ENCODE measurements around the gene GNPNAT1. TPM values are rescaled to one million over a fixed set of nuclear protein-coding genes. Genes with fewer than 3 reads are reported as not detected.

Gene GNPNAT1
- total and polyA plus RNA-seq, 2 of the 8 experiments (the other 6 are each of a cell fraction or from before 2014, with no cell fraction given), result 25.5 to 54.1 TPM

DNA sequence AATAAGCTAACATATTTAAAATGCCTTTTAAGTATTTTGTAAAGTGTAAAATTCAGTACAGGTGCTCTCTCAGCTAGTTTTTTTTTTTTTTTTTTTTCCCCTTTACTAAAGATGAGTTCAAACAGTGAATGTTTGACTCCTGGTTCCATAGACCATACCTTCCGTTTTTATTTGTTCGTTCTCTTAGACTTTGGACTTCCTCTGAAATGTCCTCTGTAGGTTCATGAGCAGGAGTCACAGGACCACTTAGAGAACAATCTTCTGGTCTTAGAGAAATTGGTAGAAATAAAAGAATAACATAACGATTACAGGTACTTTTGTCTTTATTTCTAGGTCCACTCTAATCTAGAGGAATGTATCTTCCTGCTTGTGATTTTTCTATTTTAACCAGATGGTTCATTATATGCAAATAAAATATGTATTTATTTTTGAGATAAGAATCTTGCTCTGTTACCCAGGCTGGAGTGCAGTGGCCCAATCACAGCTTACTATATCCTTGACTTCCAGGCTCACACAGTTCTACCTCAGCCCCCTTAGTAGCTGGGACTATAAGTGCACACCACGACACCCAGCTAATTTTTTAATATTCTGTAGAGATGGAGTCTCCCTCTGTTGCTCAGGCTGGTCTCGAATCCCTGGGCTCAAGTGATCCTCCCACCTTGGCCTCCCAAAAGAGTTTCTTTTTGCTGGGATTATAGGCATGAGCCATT, 35.6 kb downstream of the GNPNAT1 start:
- no peaks in the 10 kb centered on the region for H3K79me2 ChIP-seq (ENCODE audit: control insufficient read depth in 1 of 2, insufficient read depth in 2 of 2, low read length in 2 of 2)
- H2BK12ac ChIP-seq (ENCODE audit: low read depth, low read length), result no peak overlapping the region
- H2AK5ac ChIP-seq (ENCODE audit: low read depth, low read length), result no peak overlapping the region
- no peak overlapping the region for H3K4me2 ChIP-seq (ENCODE audit: insufficient read depth in 1 of 2, low read depth in 2 of 2, low read length in 2 of 2)
- no peak overlapping the region for H2AFZ ChIP-seq (ENCODE audit: low read length)
- no peak overlapping the region for H3K56ac ChIP-seq (replicated peaks; ENCODE audit: insufficient read length, low read depth, low read length)
- POLR2A ChIA-PET (ENCODE audit: partially characterized antibody), result no interaction called here
- no peaks in the 10 kb centered on the region for H3K23me2 ChIP-seq (ENCODE audit: low read depth, low read length)
- no peaks in the 10 kb centered on the region for H3K27me3 ChIP-seq (replicated peaks in 1 of 4; ENCODE audit: control insufficient read depth in 3 of 4, extremely low read depth in 1 of 4, insufficient read depth in 3 of 4, low read length in 3 of 4)
- no peak overlapping the region for H3K23ac ChIP-seq (ENCODE audit: insufficient read length)
- H2BK20ac ChIP-seq (ENCODE audit: low read length), result no peak overlapping the region
- H3K36me3 ChIP-seq (ENCODE audit: control insufficient read depth in 2 of 4, insufficient read depth in 4 of 4, low read length in 3 of 4), result peaks cover 0 to 40% (median 10%) of the 10 kb centered on the region in 4 experiments; a peak in 6 of 8 replicates
- no peak overlapping the region for H4K5ac ChIP-seq (ENCODE audit: insufficient read length, low read depth, low read length)
- H3K4me1 ChIP-seq (replicated peaks in 1 of 4; ENCODE audit: control insufficient read depth in 3 of 4, insufficient read depth in 4 of 4, low read length in 3 of 4), result no peaks in the 10 kb centered on the region
- no peak overlapping the region for H4K91ac ChIP-seq (replicated peaks; ENCODE audit: insufficient read length, low read length)
- no peak overlapping the region for H3K18ac ChIP-seq (ENCODE audit: extremely low read depth, low read length)
- H3K4me3 ChIP-seq (ENCODE audit: extremely low read depth in 1 of 4, insufficient read depth in 2 of 4, low read depth in 3 of 4, low read length in 4 of 4), result no peak overlapping the region
- no peak overlapping the region for H2BK15ac ChIP-seq (ENCODE audit: low read length)
- CTCF ChIA-PET (ENCODE audit: partially characterized antibody), result interaction anchor here (0.8 kb wide), 1 partner anchor 95 kb away, joined by 3 read pairs; no protein-coding TSS in a partner anchor
- FAIRE-seq, result peak; percentile 62
- H3K4ac ChIP-seq (replicated peaks; ENCODE audit: insufficient read length, low read depth, low read length), result no peak overlapping the region
- no peak overlapping the region for H3K9ac ChIP-seq (replicated peaks in 1 of 4; ENCODE audit: extremely low read depth in 1 of 4, low read depth in 3 of 4, low read length in 3 of 4)
- TF ChIP-seq TAF7 (optimal IDR thresholded peaks at IDR 0.05; ENCODE audit: borderline replicate concordance, low read depth, low read length) (no peak), KDM4A (IDR thresholded peaks at IDR 0.05; ENCODE audit: low read depth, low read length, severe bottlenecking) (no peak), MAFK (IDR thresholded peaks at IDR 0.05; ENCODE audit: low read depth, low read length) (no peak), SIRT6 (IDR thresholded peaks at IDR 0.05; ENCODE audit: low read length) (no peak)
- TF ChIP-seq, protein P1, sequence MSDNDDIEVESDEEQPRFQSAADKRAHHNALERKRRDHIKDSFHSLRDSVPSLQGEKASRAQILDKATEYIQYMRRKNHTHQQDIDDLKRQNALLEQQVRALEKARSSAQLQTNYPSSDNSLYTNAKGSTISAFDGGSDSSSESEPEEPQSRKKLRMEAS (IDR thresholded peaks at IDR 0.05), result no peak
- no peak overlapping the region for H3K27ac ChIP-seq (ENCODE audit: low read depth, low read length)
- H4K8ac ChIP-seq (ENCODE audit: extremely low read depth, insufficient read depth, low read length), result no peak overlapping the region
- no peak for DNase-seq (ENCODE audit: low read depth in 1 of 2, low spot score in 2 of 2)
- no peaks in the 10 kb centered on the region for H4K20me1 ChIP-seq (replicated peaks in 1 of 2; ENCODE audit: control insufficient read depth in 1 of 2, insufficient read depth in 2 of 2, low read length in 2 of 2)
- no peak overlapping the region for H2BK5ac ChIP-seq (ENCODE audit: low read depth, low read length)
- H2BK120ac ChIP-seq (replicated peaks; ENCODE audit: low read depth, low read length), result no peak overlapping the region
- H3K9me3 ChIP-seq (ENCODE audit: insufficient read depth in 2 of 2, low read depth in 1 of 2, low read length in 1 of 2), result no peaks in the 10 kb centered on the region
- H3K14ac ChIP-seq (ENCODE audit: insufficient read length), result no peak overlapping the region
- 94% methylated on average over 5 of the region's 5 CpGs; no CpG with 5 or more reads in 1 of the 2 experiments for WGBS, 2 experiments (ENCODE audit: extremely low coverage in 1 of 2, insufficient coverage in 1 of 2, insufficient read length in 1 of 2, insufficient replicate concordance in 2 of 2, low coverage in 1 of 2, low lambda C conversion rate in 2 of 2, missing lambda C conversion rate in 1 of 2)
- H3K79me1 ChIP-seq (ENCODE audit: low read depth, low read length), result no peaks in the 10 kb centered on the region

Measured in H1 (cell line).